HepG2 (cell line): ENCODE measurements around the gene DND1. TPM values are rescaled to one million over a fixed set of nuclear protein-coding genes. Genes with fewer than 3 reads are reported as not detected.

ENCODE experiments used
- ASH2L ChIP-seq: fragments of 300-600, 200-600 bp; sonication (generic); IDR thresholded peaks from 2 replicates; pipeline ENCODE4 v1.7.0; 2017; ENCODE audit warnings: low read depth, mild to moderate bottlenecking, moderate library complexity, mixed read lengths, low read length; ENCODE audit not compliant: insufficient read length
- BORCS8-MEF2B ChIP-seq: sonication (generic); formaldehyde crosslinking; IDR thresholded peaks from 2 replicates; pipeline ENCODE4 v1.8.0; 2022; ENCODE audit warnings: mild to moderate bottlenecking, missing genetic modification reagents
- CCDC6 ChIP-seq: sonication (generic); formaldehyde crosslinking; IDR thresholded peaks from 2 replicates; pipeline ENCODE4 v1.8.1; 2022; ENCODE audit warnings: mild to moderate bottlenecking, missing genetic modification reagents, moderate library complexity
- DMAP1 ChIP-seq: IDR thresholded peaks from 2 replicates; pipeline ENCODE4 v1.6.1; 2016
- MTERF4 ChIP-seq: sonication (generic); formaldehyde crosslinking; IDR thresholded peaks from 2 replicates; pipeline ENCODE4 v1.8.0; 2023; ENCODE audit warnings: mild to moderate bottlenecking, missing genetic modification reagents
- NFAT5 ChIP-seq: sonication (generic); formaldehyde crosslinking; IDR thresholded peaks from 2 replicates; pipeline ENCODE4 v1.4.0; 2020; ENCODE audit warnings: missing genetic modification reagents
- NR2F6 ChIP-seq, 2 experiments: IDR thresholded peaks; 2 replicates each; pipeline ENCODE4 v1.6.1; 2016; ENCODE audit warnings: antibody characterized with exemption in 1 of 2, mild to moderate bottlenecking in 1 of 2
- POGK ChIP-seq: sonication (generic); formaldehyde crosslinking; conservative IDR thresholded peaks from 2 replicates; pipeline ENCODE4 v1.8.0; 2022; ENCODE audit warnings: mild to moderate bottlenecking, moderate library complexity, missing genetic modification reagents
- SNAPC2 ChIP-seq: sonication (generic); formaldehyde crosslinking; IDR thresholded peaks from 2 replicates; pipeline ENCODE4 v1.8.1; 2022; ENCODE audit warnings: mild to moderate bottlenecking, missing genetic modification reagents
- SP2 ChIP-seq: sonication (generic); formaldehyde crosslinking; IDR thresholded peaks from 2 replicates; pipeline ENCODE4 v1.5.1; 2020; ENCODE audit warnings: mild to moderate bottlenecking, missing genetic modification reagents
- ZNF124 ChIP-seq: sonication (generic); formaldehyde crosslinking; IDR thresholded peaks from 2 replicates; pipeline ENCODE4 v1.4.0; 2020; ENCODE audit warnings: missing genetic modification reagents
- ZNF484 ChIP-seq: sonication (generic); formaldehyde crosslinking; IDR thresholded peaks from 2 replicates; pipeline ENCODE4 v1.5.1; 2020; ENCODE audit warnings: mild to moderate bottlenecking, low read depth, missing genetic modification reagents, borderline replicate concordance
- ZNF513 ChIP-seq: sonication (generic); formaldehyde crosslinking; conservative IDR thresholded peaks from 2 replicates; pipeline ENCODE4 v1.5.0; 2020; ENCODE audit warnings: missing genetic modification reagents
- ZNF598 ChIP-seq: sonication (generic); formaldehyde crosslinking; IDR thresholded peaks from 2 replicates; pipeline ENCODE4 v1.5.1; 2020; ENCODE audit warnings: mild to moderate bottlenecking, missing genetic modification reagents, borderline replicate concordance
- polyA plus RNA-seq, 8 experiments: library from polyadenylated mRNA; depleted of rRNA in 3 of 8; stranded (reverse) in 7 of 8; unstranded in 1 of 8; fragments of >200 nt; fragmentation: Illumina TruSeq in 4 of 8; extraction: Trizol in 4 of 8; gene quantifications; 2 replicates each; pipeline versions ENCODE4 v1.2.1 to v1.2.3, GENCODE V29; 2011 to 2016; ENCODE audit warnings: low read depth in 4 of 8, missing spikeins in 1 of 8, mixed read lengths in 1 of 8; ENCODE audit not compliant: insufficient read depth in 1 of 8
- total RNA-seq, 5 experiments: library from RNA; depleted of rRNA; stranded (reverse); fragments of >200 nt; fragmentation: Illumina TruSeq; extraction: Trizol; gene quantifications; 2 replicates each; pipeline ENCODE4 v1.2.3, GENCODE V29; 2016; ENCODE audit warnings: low read depth in 1 of 5
- TF ChIP-seq, protein P1 (sequence below): sonication (generic); formaldehyde crosslinking; IDR thresholded peaks from 2 replicates; pipeline ENCODE4 v1.4.0; 2020; ENCODE audit warnings: mild to moderate bottlenecking, missing genetic modification reagents

The DND1 gene
- total and polyA plus RNA-seq, 2 of the 13 experiments (the other 11 are each of a cell fraction or from before 2014, with no cell fraction given) = 0.48 to 0.55 TPM

DNA sequence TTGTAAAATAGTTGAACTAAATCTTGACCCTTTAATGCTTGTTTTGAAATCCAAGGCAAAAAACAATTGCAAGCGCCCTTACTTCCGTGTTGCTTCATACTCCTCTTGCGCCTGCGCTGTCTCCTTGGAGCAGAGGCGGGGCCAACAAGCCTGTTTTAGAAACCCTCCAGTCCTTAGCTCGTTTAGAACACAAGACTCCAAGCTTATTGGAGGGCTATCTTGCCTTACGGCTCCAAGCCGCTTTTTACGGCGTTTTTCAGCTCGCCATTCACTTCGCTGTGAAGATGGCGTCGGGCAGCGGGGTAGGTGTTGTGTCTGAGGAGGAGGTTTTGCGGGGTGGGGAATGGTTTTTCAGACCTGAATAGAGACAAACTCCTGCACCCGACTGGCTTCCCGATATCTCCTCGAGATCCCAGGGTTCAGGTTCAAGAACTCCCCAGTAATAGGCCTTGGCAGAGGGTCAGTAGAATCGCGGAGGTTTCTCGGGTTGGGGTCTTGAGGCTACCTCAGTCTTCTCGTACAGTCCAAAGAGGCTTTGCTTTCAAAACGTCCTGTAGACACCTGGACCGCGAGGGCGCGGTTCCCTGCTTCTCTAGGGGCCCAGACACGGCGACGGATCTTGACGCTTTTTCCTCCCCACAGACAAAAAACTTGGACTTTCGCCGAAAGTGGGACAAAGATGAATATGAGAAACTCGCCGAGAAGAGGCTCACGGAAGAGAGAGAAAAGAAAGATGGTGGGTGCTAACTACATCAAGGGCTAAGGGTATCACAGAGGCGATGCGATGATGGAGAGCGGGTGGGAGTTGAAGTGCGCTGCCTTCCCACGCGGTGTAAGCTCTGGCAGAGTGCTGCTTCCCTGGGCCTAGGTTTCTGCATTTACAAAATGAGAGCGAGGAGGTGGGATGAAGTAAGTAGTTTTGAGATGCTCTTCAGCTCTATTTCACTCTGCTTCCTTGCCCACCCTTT is 27.1 kb upstream of the DND1 start, which contains the start of gene ZMAT2 (continued):
- TF ChIP-seq, protein P1, sequence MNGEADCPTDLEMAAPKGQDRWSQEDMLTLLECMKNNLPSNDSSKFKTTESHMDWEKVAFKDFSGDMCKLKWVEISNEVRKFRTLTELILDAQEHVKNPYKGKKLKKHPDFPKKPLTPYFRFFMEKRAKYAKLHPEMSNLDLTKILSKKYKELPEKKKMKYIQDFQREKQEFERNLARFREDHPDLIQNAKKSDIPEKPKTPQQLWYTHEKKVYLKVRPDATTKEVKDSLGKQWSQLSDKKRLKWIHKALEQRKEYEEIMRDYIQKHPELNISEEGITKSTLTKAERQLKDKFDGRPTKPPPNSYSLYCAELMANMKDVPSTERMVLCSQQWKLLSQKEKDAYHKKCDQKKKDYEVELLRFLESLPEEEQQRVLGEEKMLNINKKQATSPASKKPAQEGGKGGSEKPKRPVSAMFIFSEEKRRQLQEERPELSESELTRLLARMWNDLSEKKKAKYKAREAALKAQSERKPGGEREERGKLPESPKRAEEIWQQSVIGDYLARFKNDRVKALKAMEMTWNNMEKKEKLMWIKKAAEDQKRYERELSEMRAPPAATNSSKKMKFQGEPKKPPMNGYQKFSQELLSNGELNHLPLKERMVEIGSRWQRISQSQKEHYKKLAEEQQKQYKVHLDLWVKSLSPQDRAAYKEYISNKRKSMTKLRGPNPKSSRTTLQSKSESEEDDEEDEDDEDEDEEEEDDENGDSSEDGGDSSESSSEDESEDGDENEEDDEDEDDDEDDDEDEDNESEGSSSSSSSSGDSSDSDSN = peak; percentile 24; the same call in 1 of the 2 replicates
- TF ChIP-seq ZNF513 (CRISPR knock-in tag) (no peak), ASH2L (peak; percentile 78), CCDC6 (CRISPR knock-in tag) (no peak), ZNF124 (CRISPR knock-in tag) (peak; percentile 57; the same call in 1 of the 2 replicates), NR2F6 (IDR thresholded peaks at IDR 0.05) (no peak), NR2F6 (CRISPR knock-in tag; IDR thresholded peaks at IDR 0.05) (no peak), SNAPC2 (CRISPR knock-in tag) (0 out of 2 replicates have a peak, but pooled peaks have one; percentile 34), MTERF4 (CRISPR knock-in tag) (no peak), DMAP1 (CRISPR knock-in tag) (peak; percentile 38; the same call in 1 of the 2 replicates), SP2 (peak; percentile 86), BORCS8-MEF2B (peak; percentile 68), NFAT5 (CRISPR knock-in tag) (no peak), ZNF484 (CRISPR knock-in tag) (no peak), ZNF598 (CRISPR knock-in tag) (peak; percentile 29; the same call in 1 of the 2 replicates), POGK (CRISPR knock-in tag) (0 out of 2 replicates have a peak, but pooled peaks have one; percentile 61)
